Fibroblast of the aortic adventitia (primary cell): Measurements from ENCODE around the gene ACTL6B. TPM values are rescaled to one million over a fixed set of nuclear protein-coding genes. Genes with fewer than 3 reads are reported as not detected.

ENCODE experiments used
- DNase-seq: peaks from one replicate; pipeline ENCODE4 v3.0.0-alpha.2; 2010; ENCODE audit warnings: low read depth
- H3K4me3 ChIP-seq: 2 replicates; pipeline ENCODE4 v1.5.1; 2011; ENCODE audit warnings: low read depth, mild to moderate bottlenecking, control low read depth, low read length, moderate library complexity
- CTCF ChIP-seq: IDR thresholded peaks from 2 replicates; pipeline ENCODE4 v1.5.1; 2011; ENCODE audit warnings: mild to moderate bottlenecking, low read length, control low read depth, inconsistent platforms; ENCODE audit not compliant: insufficient read depth
- total RNA-seq: library from RNA; depleted of rRNA; stranded (reverse); fragments of >200 nt; gene quantifications from 2 replicates; pipeline ENCODE4 v1.2.3, GENCODE V29; 2012; ENCODE audit warnings: low replicate concordance

ACTL6B gene
- total RNA-seq, 1 donor, result not detected

- peak overlapping the region; percentile 49 for H3K4me3 ChIP-seq
- DNase-seq, result no peak
Observed at GRCh38 chr7:100632951-100633717, 23.1 kb downstream of the ACTL6B start.

GRCh38 chr7:100630066-100630465 lies 26.2 kb downstream of the ACTL6B start:
- no peak for TF ChIP-seq CTCF
- no peak for DNase-seq

More at GRCh38 chr7:100632951-100633717, 23.1 kb downstream of the ACTL6B start:
- TF ChIP-seq CTCF, result peak; percentile 27

GRCh38 chr7:100629117-100629716 lies 27.0 kb downstream of the ACTL6B start:
- no peak for DNase-seq
- no peak overlapping the region for H3K4me3 ChIP-seq
- TF ChIP-seq CTCF, result peak; percentile 39

More at GRCh38 chr7:100630066-100630465, 26.2 kb downstream of the ACTL6B start:
- no peak overlapping the region for H3K4me3 ChIP-seq

- H3K4me3 ChIP-seq, result no peak overlapping the region
- TF ChIP-seq CTCF, result no peak
- DNase-seq, result no peak
Observed at GRCh38 chr7:100627238-100627549, 29.1 kb downstream of the ACTL6B start.

GRCh38 chr7:100626530-100627237 lies 29.6 kb downstream of the ACTL6B start:
- DNase-seq, result peak; percentile 73
- TF ChIP-seq CTCF, result no peak
- peak overlapping the region; percentile 48 for H3K4me3 ChIP-seq

- H3K4me3 ChIP-seq, result peak overlapping the region; percentile 48
- DNase-seq, result no peak
- TF ChIP-seq CTCF, result no peak
Observed at GRCh38 chr7:100626055-100626454, 30.2 kb downstream of the ACTL6B start.
